ENCODE results near the gene LARGE2. TPM values are rescaled to one million over a fixed set of nuclear protein-coding genes. Genes with fewer than 3 reads are reported as not detected.

The LARGE2 gene
- total and polyA plus RNA-seq, 2 of the 13 experiments (the other 11 are each of a cell fraction or from before 2014, with no cell fraction given), result 8.5 to 21.6 TPM

DNA sequence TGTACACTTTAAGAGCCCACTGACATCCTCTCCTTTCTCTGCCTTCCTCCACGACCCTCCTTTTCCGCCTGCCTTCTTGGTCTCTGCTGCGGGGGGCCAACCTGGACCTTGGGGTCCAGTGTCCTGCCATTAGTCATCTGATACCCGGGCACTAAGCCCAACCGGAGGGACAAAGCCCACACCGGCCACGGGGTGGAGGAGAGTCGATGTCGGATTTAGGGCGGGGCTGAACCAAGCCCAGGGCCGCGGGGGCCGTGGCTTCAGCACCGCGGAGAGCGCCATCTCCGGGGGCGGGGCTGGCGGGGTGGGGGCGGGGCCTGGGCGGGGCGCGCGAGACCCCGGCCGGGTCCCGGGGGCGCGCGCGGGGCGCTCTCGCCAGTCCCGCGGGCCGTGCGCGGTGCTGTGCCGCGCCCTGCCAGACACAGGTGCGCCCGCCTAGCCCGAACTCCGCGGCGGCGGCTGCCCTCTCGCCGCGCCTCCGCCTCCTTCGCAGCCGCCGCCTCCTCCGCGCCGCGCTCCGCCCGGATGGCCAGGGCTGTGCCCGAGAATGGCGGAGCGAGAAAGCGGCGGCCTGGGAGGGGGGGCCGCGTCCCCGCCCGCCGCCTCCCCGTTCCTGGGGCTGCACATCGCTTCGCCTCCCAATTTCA is 37.1 kb upstream of the LARGE2 start, which contains the start of gene MAPK8IP1:
MAPK8IP1 (plus strand) TSS at position 378 of the 647 bp plus-strand sequence; CDS start at position 548, 170 bp downstream.
- H2AFZ ChIP-seq (ENCODE audit: low read length), result no peak within 1 kb of the TSS
- POLR2A ChIA-PET, result no interaction called here
- intact Hi-C loops (cut with micrococcal nuclease; ENCODE audit: unreplicated experiment), result no loop called here
- H3K9me3 ChIP-seq (ENCODE audit: low read length), result no peaks in the 10 kb centered on the region
- H3K4me1 ChIP-seq (ENCODE audit: insufficient read depth, low read length), result no peaks in the 10 kb centered on the region
- H3K27me3 ChIP-seq (ENCODE audit: control insufficient read depth in 1 of 2, insufficient read depth in 2 of 2, low read length in 2 of 2), result no peaks in the 10 kb centered on the region; a peak in 2 of 5 replicates
- no peaks in the 10 kb centered on the region for H3K79me2 ChIP-seq (ENCODE audit: insufficient read depth, low read length)
- H3K4me3 ChIP-seq (replicated peaks in 1 of 3; ENCODE audit: insufficient read depth in 1 of 3, low read depth in 2 of 3, low read length in 3 of 3), result peak within 1 kb of the TSS; percentile 52 to 71 (median 61); a peak in 5 of 6 replicates
- DNase-seq (ENCODE audit: low spot score) (peak; percentile 47), FAIRE-seq (no peak), ATAC-seq (peak; percentile 74)
- CTCF ChIA-PET (ENCODE audit: low intra/inter-chr PET ratio, low total read pairs), result no interaction called here
- WGBS (ENCODE audit: low lambda C conversion rate), result 15% methylated on average over 17 of the region's 73 CpGs
- H3K27ac ChIP-seq (ENCODE audit: extremely low read length, insufficient read depth, low read length), result no peak within 1 kb of the TSS
- peak within 1 kb of the TSS; percentile 65 for H3K4me2 ChIP-seq (ENCODE audit: low read depth, low read length)
- in situ Hi-C loops (cut with HindIII; ENCODE audit: extremely low pct_ligation_motif_present, low pct_unique_long_range_greater_than_20kb), result no loop called here
- H3K36me3 ChIP-seq (replicated peaks in 1 of 2; ENCODE audit: control insufficient read depth in 1 of 2, insufficient read depth in 2 of 2, low read length in 2 of 2), result peaks cover 0 to 6% of the 10 kb centered on the region in 2 experiments; a peak in 2 of 5 replicates
- H3K9ac ChIP-seq (ENCODE audit: insufficient read depth, low read depth, low read length), result no peak within 1 kb of the TSS
- no TSS peak for BruUV-seq (replicated peaks)
- H4K20me1 ChIP-seq (ENCODE audit: insufficient read depth, low read length), result peaks cover 12% of the 10 kb centered on the region; the same call in 1 of the 2 replicates
- TF ChIP-seq ZNF841 (CRISPR knock-in tag; IDR thresholded peaks at IDR 0.05; ENCODE audit: borderline replicate concordance) (peak; percentile 42; the same call in 1 of the 2 replicates), SRY (CRISPR knock-in tag; IDR thresholded peaks at IDR 0.05) (no peak), CCDC6 (CRISPR knock-in tag; IDR thresholded peaks at IDR 0.05) (0 out of 2 replicates have a peak, but pooled peaks have one; percentile 39), ZNF124 (CRISPR knock-in tag; IDR thresholded peaks at IDR 0.05) (peak; percentile 45; the same call in 1 of the 2 replicates), GFI1 (CRISPR knock-in tag; IDR thresholded peaks at IDR 0.05; ENCODE audit: borderline replicate concordance) (no peak), TCF7L2 (IDR thresholded peaks at IDR 0.05; ENCODE audit: low read depth, low read length) (no peak), SRSF4 (IDR thresholded peaks at IDR 0.05; ENCODE audit: low read depth, low read length, poor library complexity, severe bottlenecking) (no peak), ZNF563 (CRISPR knock-in tag; IDR thresholded peaks at IDR 0.05) (no peak), HDAC1 (CRISPR knock-in tag; IDR thresholded peaks at IDR 0.05) (no peak), TBP (CRISPR knock-in tag; IDR thresholded peaks at IDR 0.05) (no peak), SATB2 (CRISPR knock-in tag; IDR thresholded peaks at IDR 0.05) (no peak)
- TF ChIP-seq, protein P1, sequence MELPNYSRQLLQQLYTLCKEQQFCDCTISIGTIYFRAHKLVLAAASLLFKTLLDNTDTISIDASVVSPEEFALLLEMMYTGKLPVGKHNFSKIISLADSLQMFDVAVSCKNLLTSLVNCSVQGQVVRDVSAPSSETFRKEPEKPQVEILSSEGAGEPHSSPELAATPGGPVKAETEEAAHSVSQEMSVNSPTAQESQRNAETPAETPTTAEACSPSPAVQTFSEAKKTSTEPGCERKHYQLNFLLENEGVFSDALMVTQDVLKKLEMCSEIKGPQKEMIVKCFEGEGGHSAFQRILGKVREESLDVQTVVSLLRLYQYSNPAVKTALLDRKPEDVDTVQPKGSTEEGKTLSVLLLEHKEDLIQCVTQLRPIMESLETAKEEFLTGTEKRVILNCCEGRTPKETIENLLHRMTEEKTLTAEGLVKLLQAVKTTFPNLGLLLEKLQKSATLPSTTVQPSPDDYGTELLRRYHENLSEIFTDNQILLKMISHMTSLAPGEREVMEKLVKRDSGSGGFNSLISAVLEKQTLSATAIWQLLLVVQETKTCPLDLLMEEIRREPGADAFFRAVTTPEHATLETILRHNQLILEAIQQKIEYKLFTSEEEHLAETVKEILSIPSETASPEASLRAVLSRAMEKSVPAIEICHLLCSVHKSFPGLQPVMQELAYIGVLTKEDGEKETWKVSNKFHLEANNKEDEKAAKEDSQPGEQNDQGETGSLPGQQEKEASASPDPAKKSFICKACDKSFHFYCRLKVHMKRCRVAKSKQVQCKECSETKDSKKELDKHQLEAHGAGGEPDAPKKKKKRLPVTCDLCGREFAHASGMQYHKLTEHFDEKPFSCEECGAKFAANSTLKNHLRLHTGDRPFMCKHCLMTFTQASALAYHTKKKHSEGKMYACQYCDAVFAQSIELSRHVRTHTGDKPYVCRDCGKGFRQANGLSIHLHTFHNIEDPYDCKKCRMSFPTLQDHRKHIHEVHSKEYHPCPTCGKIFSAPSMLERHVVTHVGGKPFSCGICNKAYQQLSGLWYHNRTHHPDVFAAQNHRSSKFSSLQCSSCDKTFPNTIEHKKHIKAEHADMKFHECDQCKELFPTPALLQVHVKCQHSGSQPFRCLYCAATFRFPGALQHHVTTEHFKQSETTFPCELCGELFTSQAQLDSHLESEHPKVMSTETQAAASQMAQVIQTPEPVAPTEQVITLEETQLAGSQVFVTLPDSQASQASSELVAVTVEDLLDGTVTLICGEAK (IDR thresholded peaks at IDR 0.05), result no peak
- TF ChIP-seq, protein P1 (CRISPR knock-in tag; IDR thresholded peaks at IDR 0.05), result 0 out of 2 replicates have a peak, but pooled peaks have one; percentile 2

Data from HepG2 (cell line).